Measurements from ENCODE around the gene UBE2V1.

UBE2V1 gene

GRCh38 chr20:50053362-50054230 is 59.4 kb downstream of the UBE2V1 start:
- H3K27ac ChIP-seq = no peak overlapping the region
- DNase-seq (ENCODE audit: low spot score) = no peak
- POLR2A ChIA-PET (ENCODE audit: low non-redundant PET) = no interaction called here
- TF ChIP-seq CTCF (conservative IDR thresholded peaks at IDR 0.05; ENCODE audit: low read depth) = no peak
- CTCF ChIA-PET = interaction anchor here (1.2 to 1.9 kb wide), 2 partner anchors 18 to 74 kb away, joined by 4 to 8 read pairs; no protein-coding TSS in a partner anchor

GRCh38 chr20:50052550-50053361 is 60.2 kb downstream of the UBE2V1 start:
- POLR2A ChIA-PET (ENCODE audit: low non-redundant PET) = no interaction called here
- TF ChIP-seq CTCF (conservative IDR thresholded peaks at IDR 0.05; ENCODE audit: low read depth) = no peak
- no peak for DNase-seq (ENCODE audit: low spot score)
- CTCF ChIA-PET = interaction anchor here (0.7 to 1.9 kb wide), 2 partner anchors 74 to 192 kb away, joined by 4 to 8 read pairs; no protein-coding TSS in a partner anchor
- H3K27ac ChIP-seq = no peak overlapping the region

GRCh38 chr20:50050660-50051308 is 62.2 kb downstream of the UBE2V1 start:
- no peak for DNase-seq (ENCODE audit: low spot score)
- TF ChIP-seq CTCF (conservative IDR thresholded peaks at IDR 0.05; ENCODE audit: low read depth) = no peak
- ChIA-PET CTCF (interaction anchor here (0.6 to 2.3 kb wide), 3 partner anchors 21 to 726 kb away, joined by 3 to 12 read pairs (median 3); no protein-coding TSS in a partner anchor), POLR2A (ENCODE audit: low non-redundant PET) (no interaction called here)
- no peak overlapping the region for H3K27ac ChIP-seq

- no peak for TF ChIP-seq CTCF (conservative IDR thresholded peaks at IDR 0.05; ENCODE audit: low read depth)
- no peak for DNase-seq (ENCODE audit: low spot score)
- ChIA-PET CTCF (interaction anchor here (1.3 to 2.3 kb wide), 2 partner anchors 21 to 72 kb away, joined by 3 to 12 read pairs; no protein-coding TSS in a partner anchor), POLR2A (ENCODE audit: low non-redundant PET) (no interaction called here)
- no peak overlapping the region for H3K27ac ChIP-seq
Measured at GRCh38 chr20:50050214-50050613, 62.7 kb downstream of the UBE2V1 start.

GRCh38 chr20:50049442-50050026 is 63.4 kb downstream of the UBE2V1 start:
- TF ChIP-seq CTCF (conservative IDR thresholded peaks at IDR 0.05; ENCODE audit: low read depth) = no peak
- CTCF ChIA-PET = interaction anchor here (0.7 to 2.3 kb wide), 4 partner anchors 22 to 200 kb away, joined by 3 to 12 read pairs (median 4); no protein-coding TSS in a partner anchor
- no peak overlapping the region for H3K27ac ChIP-seq
- DNase-seq (ENCODE audit: low spot score) = no peak
- POLR2A ChIA-PET (ENCODE audit: low non-redundant PET) = no interaction called here
